ENCODE data around the gene GABRR3.

- TF ChIP-seq, protein P1, sequence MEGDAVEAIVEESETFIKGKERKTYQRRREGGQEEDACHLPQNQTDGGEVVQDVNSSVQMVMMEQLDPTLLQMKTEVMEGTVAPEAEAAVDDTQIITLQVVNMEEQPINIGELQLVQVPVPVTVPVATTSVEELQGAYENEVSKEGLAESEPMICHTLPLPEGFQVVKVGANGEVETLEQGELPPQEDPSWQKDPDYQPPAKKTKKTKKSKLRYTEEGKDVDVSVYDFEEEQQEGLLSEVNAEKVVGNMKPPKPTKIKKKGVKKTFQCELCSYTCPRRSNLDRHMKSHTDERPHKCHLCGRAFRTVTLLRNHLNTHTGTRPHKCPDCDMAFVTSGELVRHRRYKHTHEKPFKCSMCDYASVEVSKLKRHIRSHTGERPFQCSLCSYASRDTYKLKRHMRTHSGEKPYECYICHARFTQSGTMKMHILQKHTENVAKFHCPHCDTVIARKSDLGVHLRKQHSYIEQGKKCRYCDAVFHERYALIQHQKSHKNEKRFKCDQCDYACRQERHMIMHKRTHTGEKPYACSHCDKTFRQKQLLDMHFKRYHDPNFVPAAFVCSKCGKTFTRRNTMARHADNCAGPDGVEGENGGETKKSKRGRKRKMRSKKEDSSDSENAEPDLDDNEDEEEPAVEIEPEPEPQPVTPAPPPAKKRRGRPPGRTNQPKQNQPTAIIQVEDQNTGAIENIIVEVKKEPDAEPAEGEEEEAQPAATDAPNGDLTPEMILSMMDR (optimal IDR thresholded peaks at IDR 0.05 in 1 of 3, IDR thresholded peaks at IDR 0.05 in 1 of 3, conservative IDR thresholded peaks at IDR 0.05 in 1 of 3; ENCODE audit: extremely low read depth in 1 of 3, insufficient read depth in 2 of 3, low read length in 3 of 3) = no peak
- no peak for TF ChIP-seq EZH2 (IDR thresholded peaks at IDR 0.05; ENCODE audit: low read length)
Observed at GRCh38 chr3:97958796-97959195, 76.3 kb downstream of the GABRR3 start.
